GM12878 (cell line): Measurements from ENCODE around the gene SLC39A11. TPM values are rescaled to one million over a fixed set of nuclear protein-coding genes. Genes with fewer than 3 reads are reported as not detected.

ENCODE experiments used
- ATAC-seq: fragments of 200-7000 bp; cut with Tn5 transposase; 3 replicates; pipeline ENCODE4 v1.9.1; 2020; ENCODE audit warnings: mild to moderate bottlenecking, moderate library complexity
- BruUV-seq: library from RNA; stranded (reverse); fragments of 400-500 nt; replicated peaks from 2 replicates; lab custom pipeline; 2021; lab: Mats Ljungman, UMichigan
- CTCF ChIA-PET: fragments of 300-600 bp; sonication (Branson Sonifier 250); formaldehyde crosslinking; extraction: SDS; loops from one replicate; lab custom pipeline; 2021; ENCODE audit warnings: inconsistent platforms; lab: Yijun Ruan, JAX
- POLR2A ChIA-PET: fragments of 350-600 bp; formaldehyde crosslinking; extraction: SDS; loops from one replicate; lab custom pipeline; 2021; ENCODE audit warnings: inconsistent platforms; lab: Charles Lee
- RAD21 ChIA-PET: fragments of 300-600 bp; sonication (Branson Sonifier 250); formaldehyde crosslinking; loops from one replicate; lab custom pipeline; 2023; ENCODE audit warnings: antibody characterized with exemption; ENCODE audit not compliant: unreplicated experiment; lab: Charles Lee
- SMC1A ChIA-PET: fragments of 300-600 bp; sonication (Branson Sonifier 250); formaldehyde crosslinking; loops from one replicate; lab custom pipeline; 2023; ENCODE audit not compliant: unreplicated experiment, uncharacterized antibody; lab: Charles Lee
- DNase-seq: peaks from one replicate; pipeline ENCODE4 v3.0.0-alpha.2; 2011; ENCODE audit warnings: low read depth, low spot score
- FAIRE-seq: peaks from 3 replicates; lab custom pipeline; 2011; peaks lifted over from hg19 to GRCh38; lab: Jason Lieb, UNC
- H2AFZ ChIP-seq: 2 replicates; pipeline ENCODE4 v1.6.0; 2011; ENCODE audit warnings: low read depth, low read length, control low read depth; ENCODE audit not compliant: control insufficient read depth
- H3K27ac ChIP-seq: 2 replicates; pipeline ENCODE4 v1.5.1; 2011; ENCODE audit warnings: control low read depth; ENCODE audit not compliant: control insufficient read depth, insufficient read depth
- H3K27me3 ChIP-seq, 2 experiments: replicated peaks in 1 of 2; 2 replicates each; pipeline versions ENCODE4 v1.6.0 to v1.6.1; 2011; ENCODE audit warnings: low read length in 1 of 2; ENCODE audit not compliant: control insufficient read depth in 2 of 2, insufficient read depth in 2 of 2
- H3K36me3 ChIP-seq, 2 experiments: 2 replicates each; pipeline ENCODE4 v1.5.1; 2011; ENCODE audit warnings: low read length in 1 of 2; ENCODE audit not compliant: control insufficient read depth in 2 of 2, insufficient read depth in 2 of 2
- H3K4me1 ChIP-seq: 2 replicates; pipeline ENCODE4 v1.6.1; 2011; ENCODE audit warnings: mild to moderate bottlenecking, low read length, moderate library complexity, mixed read lengths; ENCODE audit not compliant: control insufficient read depth, insufficient read depth
- H3K4me2 ChIP-seq: 2 replicates; pipeline ENCODE4 v1.6.0; 2011; ENCODE audit warnings: control low read depth; ENCODE audit not compliant: control insufficient read depth, insufficient read depth
- H3K4me3 ChIP-seq: fragments of 200-600 bp; sonication (generic); 2 replicates; pipeline ENCODE4 v1.5.1; 2016
- H3K79me2 ChIP-seq: 2 replicates; pipeline ENCODE4 v1.6.0; 2011; ENCODE audit warnings: low read length; ENCODE audit not compliant: control insufficient read depth, insufficient read depth
- H3K9ac ChIP-seq: 2 replicates; pipeline ENCODE4 v1.8.0; 2011; ENCODE audit warnings: low read length, control low read depth, mixed read lengths; ENCODE audit not compliant: control insufficient read depth, insufficient read depth
- H3K9me3 ChIP-seq: replicated peaks from 3 replicates; pipeline ENCODE4 v1.5.1; 2011; ENCODE audit warnings: mild to moderate bottlenecking, low read length; ENCODE audit not compliant: control insufficient read depth, insufficient read depth
- H4K20me1 ChIP-seq: 2 replicates; pipeline ENCODE4 v1.6.0; 2011; ENCODE audit not compliant: control insufficient read depth, insufficient read depth
- ATF7 ChIP-seq: fragments of 450-650 bp; IDR thresholded peaks from 2 replicates; pipeline ENCODE4 v1.6.1; 2016; ENCODE audit warnings: low read depth, mild to moderate bottlenecking
- BCL3 ChIP-seq: IDR thresholded peaks from 2 replicates; pipeline ENCODE4 v1.6.1; 2011; ENCODE audit warnings: borderline replicate concordance, low read depth, mild to moderate bottlenecking, moderate library complexity, low read length; ENCODE audit not compliant: insufficient read depth, poor library complexity, severe bottlenecking
- BMI1 ChIP-seq: fragments of 450-650 bp; IDR thresholded peaks from 2 replicates; pipeline ENCODE4 v1.6.1; 2016; ENCODE audit warnings: mild to moderate bottlenecking, moderate library complexity, borderline replicate concordance
- E2F4 ChIP-seq: IDR thresholded peaks from 2 replicates; pipeline ENCODE4 v1.6.1; 2012; ENCODE audit warnings: low read depth, low read length, improper control_type of control experiment
- ELK1 ChIP-seq: IDR thresholded peaks from 2 replicates; pipeline ENCODE4 v1.6.1; 2012; ENCODE audit warnings: low read depth, low read length, improper control_type of control experiment
- GATAD2B ChIP-seq: fragments of 450-650 bp; conservative IDR thresholded peaks from 2 replicates; pipeline ENCODE4 v1.6.1; 2017; ENCODE audit warnings: low read depth, mild to moderate bottlenecking, moderate library complexity
- MYC ChIP-seq: IDR thresholded peaks from 2 replicates; pipeline ENCODE4 v1.6.1; 2011; ENCODE audit warnings: mild to moderate bottlenecking, low read length, moderate library complexity, inconsistent platforms; ENCODE audit not compliant: insufficient read depth, insufficient replicate concordance, insufficient read length, severe bottlenecking
- NBN ChIP-seq: fragments of 450-650 bp; IDR thresholded peaks from 2 replicates; pipeline ENCODE4 v1.6.1; 2016
- PAX8 ChIP-seq: fragments of 450-650 bp; IDR thresholded peaks from 2 replicates; pipeline ENCODE4 v1.6.1; 2017; ENCODE audit warnings: mild to moderate bottlenecking, moderate library complexity
- SPI1 ChIP-seq: IDR thresholded peaks from 2 replicates; pipeline ENCODE4 v1.6.1; 2011; ENCODE audit warnings: low read depth, mild to moderate bottlenecking, low read length, moderate library complexity, borderline replicate concordance; ENCODE audit not compliant: insufficient read depth
- SUZ12 ChIP-seq: fragments of 200-600 bp; sonication (generic); IDR thresholded peaks from one replicate; pipeline ENCODE4 v1.6.1; 2018; ENCODE audit warnings: antibody characterized with exemption, mild to moderate bottlenecking; ENCODE audit not compliant: unreplicated experiment
- ZSCAN29 ChIP-seq: fragments of 450-650 bp; IDR thresholded peaks from 2 replicates; pipeline ENCODE4 v1.6.1; 2017; ENCODE audit warnings: mild to moderate bottlenecking, moderate library complexity
- WGBS: methylation state at CpG from one replicate; pipeline ENCODE4 v1.1.6; 2016; ENCODE audit warnings: low lambda C conversion rate; ENCODE audit not compliant: insufficient replicate concordance, insufficient coverage; ENCODE audit errors: missing lambda C conversion rate; 5-methylcytosine and 5-hydroxymethylcytosine counted together
- in situ Hi-C: fragments of 300-500 bp; cut with MboI; formaldehyde crosslinking; loops from 9 replicates; pipeline ENCODE4 v1.14.3; 2018; ENCODE audit warnings: mixed read lengths
- intact Hi-C: fragments of 100-400 bp; cut with micrococcal nuclease; formaldehyde crosslinking; loops from one replicate; pipeline ENCODE4 v1.14.2; 2022; ENCODE audit not compliant: unreplicated experiment
- polyA plus RNA-seq, 11 experiments: library from polyadenylated mRNA; depleted of rRNA in 4 of 11; unstranded in 6 of 11; stranded (reverse) in 5 of 11; fragments of >200 nt; fragmentation: Nextera tagmentation in 4 of 11; fragmentation: Illumina TruSeq in 1 of 11; extraction: Ambion mirVana in 4 of 11; extraction: Trizol in 1 of 11; gene quantifications; 1 replicate in 1 of 11; 2 replicates in 10 of 11; pipeline versions ENCODE4 v1.2.1 to v1.2.3, GENCODE V29; 2011 to 2016; ENCODE audit warnings: inconsistent platforms in 2 of 11, missing spikeins in 2 of 11, low read depth in 1 of 11
- total RNA-seq, 4 experiments: library from RNA; depleted of rRNA in 3 of 4; stranded (reverse); fragments of >200 nt in 3 of 4; fragmentation: Illumina TruSeq in 1 of 4; extraction: Trizol in 1 of 4; gene quantifications; 2 replicates each; pipeline versions ENCODE4 v1.2.1 to v1.2.3, GENCODE V29; 2013 to 2021

Gene SLC39A11
- total and polyA plus RNA-seq, 10 of the 15 experiments (the other 5 are each of a cell fraction or from before 2014, with no cell fraction given): 8.6 to 23.8 (median 14.0) TPM

- no peak for TF ChIP-seq BCL3
- TF ChIP-seq SPI1: no peak
- no peak for TF ChIP-seq MYC
- no peak for TF ChIP-seq SUZ12
- TF ChIP-seq ELK1: no peak
- no peak for TF ChIP-seq BMI1
- TF ChIP-seq PAX8: no peak
- no peak for TF ChIP-seq NBN
- TF ChIP-seq ZSCAN29: no peak
Observed at GRCh38 chr17:72788950-72789585, 303.4 kb downstream of the SLC39A11 start (continued).

GRCh38 chr17:72786209-72786608, 306.3 kb downstream of the SLC39A11 start:
- Histone ChIP-seq H3K79me2 (no peaks in the 10 kb centered on the region), H3K4me3 (no peak overlapping the region), H2AFZ (no peak overlapping the region), H3K27me3 (no peaks in the 10 kb centered on the region), H3K4me1 (no peaks in the 10 kb centered on the region), H3K27ac (no peak overlapping the region), H3K4me2 (no peak overlapping the region), H3K36me3 (0 out of 4 replicates have a peak, but pooled peaks cover 0 to 2% of the 10 kb centered on the region in 2 experiments), H3K9ac (no peak overlapping the region), H3K9me3 (peaks cover under 1% of the 10 kb centered on the region; the same call in 1 of the 3 replicates), H4K20me1 (no peaks in the 10 kb centered on the region)
- 89% methylated on average over 2 of the region's 2 CpGs for WGBS
- no peak for FAIRE-seq
- CTCF ChIA-PET: no interaction called here
- SMC1A ChIA-PET: no interaction called here
- RAD21 ChIA-PET: no interaction called here
- TF ChIP-seq E2F4 (no peak), ATF7 (no peak), GATAD2B (no peak)
- intact Hi-C loops: no loop called here
- in situ Hi-C loops: no loop called here
- no peak for ATAC-seq
- DNase-seq: no peak
- POLR2A ChIA-PET: no interaction called here
- no TSS peak for BruUV-seq
